ENCODE measurements around the gene SYNGR1.

SYNGR1 gene

GRCh38 chr22:39382410-39382809 lies 32.6 kb downstream of the SYNGR1 start:
- TF ChIP-seq, protein P1, sequence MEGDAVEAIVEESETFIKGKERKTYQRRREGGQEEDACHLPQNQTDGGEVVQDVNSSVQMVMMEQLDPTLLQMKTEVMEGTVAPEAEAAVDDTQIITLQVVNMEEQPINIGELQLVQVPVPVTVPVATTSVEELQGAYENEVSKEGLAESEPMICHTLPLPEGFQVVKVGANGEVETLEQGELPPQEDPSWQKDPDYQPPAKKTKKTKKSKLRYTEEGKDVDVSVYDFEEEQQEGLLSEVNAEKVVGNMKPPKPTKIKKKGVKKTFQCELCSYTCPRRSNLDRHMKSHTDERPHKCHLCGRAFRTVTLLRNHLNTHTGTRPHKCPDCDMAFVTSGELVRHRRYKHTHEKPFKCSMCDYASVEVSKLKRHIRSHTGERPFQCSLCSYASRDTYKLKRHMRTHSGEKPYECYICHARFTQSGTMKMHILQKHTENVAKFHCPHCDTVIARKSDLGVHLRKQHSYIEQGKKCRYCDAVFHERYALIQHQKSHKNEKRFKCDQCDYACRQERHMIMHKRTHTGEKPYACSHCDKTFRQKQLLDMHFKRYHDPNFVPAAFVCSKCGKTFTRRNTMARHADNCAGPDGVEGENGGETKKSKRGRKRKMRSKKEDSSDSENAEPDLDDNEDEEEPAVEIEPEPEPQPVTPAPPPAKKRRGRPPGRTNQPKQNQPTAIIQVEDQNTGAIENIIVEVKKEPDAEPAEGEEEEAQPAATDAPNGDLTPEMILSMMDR (IDR thresholded peaks at IDR 0.05; ENCODE audit: control insufficient read depth, extremely low read depth, insufficient read depth), result no peak
- no peak for DNase-seq (ENCODE audit: low read depth)
- no peak overlapping the region for H3K4me3 ChIP-seq (ENCODE audit: low read depth, low read length)

DNA sequence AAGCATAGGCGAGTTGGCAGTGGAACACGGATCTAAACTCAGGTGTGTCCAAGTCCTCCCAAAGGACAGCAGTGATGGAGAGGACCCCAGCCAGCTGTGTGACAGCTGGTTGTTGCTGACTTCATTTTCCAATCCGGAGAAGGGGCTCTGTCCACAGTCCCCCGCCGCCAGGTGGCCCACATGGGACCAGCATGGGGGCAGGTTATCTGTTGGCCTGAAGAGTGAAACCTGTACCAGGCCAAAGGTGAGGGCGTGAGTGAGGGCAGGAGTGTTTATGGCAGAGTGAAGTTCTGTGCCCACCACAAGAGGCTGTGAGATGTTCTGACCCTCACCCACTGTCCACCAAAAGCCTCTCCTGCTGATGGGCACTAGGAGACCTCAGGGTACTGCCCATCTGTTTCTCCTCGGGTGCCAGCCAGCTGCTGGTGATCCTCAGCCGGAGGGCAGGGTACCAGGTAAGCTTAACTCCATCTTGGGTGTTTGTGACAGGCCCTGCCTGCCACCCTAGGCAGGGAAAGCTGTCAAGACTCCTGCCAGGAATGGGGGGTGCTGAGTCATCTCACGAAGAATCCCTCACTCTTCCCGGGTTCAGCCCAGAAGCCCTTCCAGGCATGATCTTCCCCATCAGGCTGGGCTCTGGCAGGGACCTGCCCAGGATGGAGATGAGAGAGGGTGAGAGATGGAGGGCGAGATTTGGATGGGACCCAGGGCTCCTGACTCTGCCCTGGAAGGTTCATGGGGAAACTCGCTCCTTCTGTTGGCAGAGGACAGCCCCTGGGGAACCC lies 34.2 kb downstream of the SYNGR1 start:
- no peak overlapping the region for H3K4me3 ChIP-seq (ENCODE audit: low read depth, low read length)
- TF ChIP-seq, protein P1 (IDR thresholded peaks at IDR 0.05; ENCODE audit: control insufficient read depth, extremely low read depth, insufficient read depth), result no peak
- DNase-seq (ENCODE audit: low read depth), result no peak

DNA sequence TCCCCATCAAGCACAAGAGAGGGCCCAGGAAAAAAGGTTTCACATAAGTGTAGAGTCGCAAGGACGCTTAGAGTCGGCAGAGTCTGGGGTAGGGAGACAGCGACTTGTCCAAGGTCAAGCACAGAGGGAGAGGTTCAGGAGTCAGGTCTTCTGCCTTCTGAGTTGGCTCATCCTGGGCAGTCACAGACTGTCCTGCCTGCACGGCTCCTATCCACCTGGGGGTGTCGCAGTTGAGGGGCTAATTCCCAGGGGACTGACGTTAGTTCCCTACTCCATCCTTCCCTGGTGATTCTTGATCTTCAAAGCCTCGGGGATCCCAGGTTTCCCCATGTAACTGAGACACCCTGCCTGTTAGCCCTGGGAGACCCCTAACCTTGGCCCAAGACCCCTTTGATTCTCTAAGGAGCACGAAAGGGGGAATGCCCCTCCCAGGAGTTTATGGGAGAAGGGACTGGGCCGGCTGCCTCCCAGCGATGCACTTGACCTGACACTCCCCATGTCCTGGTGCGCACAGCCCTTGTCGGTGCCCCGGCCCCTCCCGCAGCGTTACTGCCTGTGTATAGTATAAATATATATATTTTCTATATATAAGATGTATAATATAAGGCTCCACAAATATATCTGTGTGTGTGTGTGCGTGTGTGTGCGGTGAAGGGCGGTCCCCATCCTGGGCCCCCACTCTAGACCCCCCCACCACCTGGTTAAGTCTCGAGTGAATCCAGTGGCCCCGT lies 35.1 kb downstream of the SYNGR1 start:
- no peak for DNase-seq (ENCODE audit: low read depth)
- H3K4me3 ChIP-seq (ENCODE audit: low read depth, low read length), result no peak overlapping the region

GRCh38 chr22:39388261-39389011 lies 38.6 kb downstream of the SYNGR1 start:
- H3K4me3 ChIP-seq (ENCODE audit: low read depth, low read length), result no peak overlapping the region
- TF ChIP-seq, protein P1 (IDR thresholded peaks at IDR 0.05; ENCODE audit: control insufficient read depth, extremely low read depth, insufficient read depth), result no peak
- no peak for DNase-seq (ENCODE audit: low read depth)

More for the DNA sequence above, 35.1 kb downstream of the SYNGR1 start:
- TF ChIP-seq, protein P1 (IDR thresholded peaks at IDR 0.05; ENCODE audit: control insufficient read depth, extremely low read depth, insufficient read depth), result no peak

- no peak overlapping the region for H3K4me3 ChIP-seq (ENCODE audit: low read depth, low read length)
- TF ChIP-seq, protein P1 (IDR thresholded peaks at IDR 0.05; ENCODE audit: control insufficient read depth, extremely low read depth, insufficient read depth), result no peak
- no peak for DNase-seq (ENCODE audit: low read depth)
Measured at GRCh38 chr22:39389420-39389819, 39.6 kb downstream of the SYNGR1 start.

GRCh38 chr22:39392341-39392948 lies 42.7 kb downstream of the SYNGR1 start:
- DNase-seq (ENCODE audit: low read depth), result no peak
- TF ChIP-seq, protein P1 (IDR thresholded peaks at IDR 0.05; ENCODE audit: control insufficient read depth, extremely low read depth, insufficient read depth), result no peak
- H3K4me3 ChIP-seq (ENCODE audit: low read depth, low read length), result no peak overlapping the region
